C4-2B (cell line): ENCODE results near the gene RPL41.

Experiments
- CTCF ChIP-seq: fragments of 450-650 bp; conservative IDR thresholded peaks from 2 replicates; pipeline ENCODE4 v1.5.1; 2017; ENCODE audit warnings: mild to moderate bottlenecking
- ZFX ChIP-seq: fragments of 450-650 bp; IDR thresholded peaks from 2 replicates; pipeline ENCODE4 v1.6.1; 2017

GRCh38 chr12:56153678-56154065, 37.2 kb downstream of the RPL41 start:
- TF ChIP-seq CTCF (no peak), ZFX (no peak)
